T1000 (cell line): ENCODE measurements around the gene PIP5K1C.

ENCODE experiments used
- DNase-seq: peaks from one replicate; lab custom pipeline; 2025; ENCODE audit warnings: mixed read lengths; lab: John Stamatoyannopoulos, UW

Gene PIP5K1C

DNA sequence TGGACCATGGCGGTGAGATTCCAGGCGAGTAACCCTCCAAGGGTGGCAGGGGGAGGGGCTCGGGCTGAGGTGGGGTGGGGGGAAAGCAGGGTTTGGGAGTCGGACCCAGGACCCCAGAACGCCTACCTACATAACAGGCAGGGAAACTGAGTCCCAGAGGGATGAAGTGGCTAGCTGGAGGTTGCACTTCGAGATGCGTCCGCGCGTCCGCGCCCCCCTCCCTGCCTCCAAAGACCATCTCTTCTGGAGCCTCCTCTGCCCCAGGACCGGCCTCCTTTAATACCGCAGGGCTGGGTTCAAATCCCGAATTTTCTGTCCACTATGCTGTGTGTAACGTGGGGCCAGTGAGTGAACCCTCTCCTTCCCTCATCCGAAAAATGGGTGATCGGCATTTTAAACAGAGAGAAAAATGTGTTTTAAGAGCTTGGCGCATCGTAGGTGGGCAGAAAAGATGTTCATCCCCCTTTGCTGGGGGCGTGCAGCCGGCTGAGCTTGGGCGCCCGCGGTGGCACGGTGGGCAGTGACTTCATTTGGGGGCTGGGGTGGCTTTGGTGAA is 21.7 kb upstream of the PIP5K1C start:
- no peak for DNase-seq

DNA sequence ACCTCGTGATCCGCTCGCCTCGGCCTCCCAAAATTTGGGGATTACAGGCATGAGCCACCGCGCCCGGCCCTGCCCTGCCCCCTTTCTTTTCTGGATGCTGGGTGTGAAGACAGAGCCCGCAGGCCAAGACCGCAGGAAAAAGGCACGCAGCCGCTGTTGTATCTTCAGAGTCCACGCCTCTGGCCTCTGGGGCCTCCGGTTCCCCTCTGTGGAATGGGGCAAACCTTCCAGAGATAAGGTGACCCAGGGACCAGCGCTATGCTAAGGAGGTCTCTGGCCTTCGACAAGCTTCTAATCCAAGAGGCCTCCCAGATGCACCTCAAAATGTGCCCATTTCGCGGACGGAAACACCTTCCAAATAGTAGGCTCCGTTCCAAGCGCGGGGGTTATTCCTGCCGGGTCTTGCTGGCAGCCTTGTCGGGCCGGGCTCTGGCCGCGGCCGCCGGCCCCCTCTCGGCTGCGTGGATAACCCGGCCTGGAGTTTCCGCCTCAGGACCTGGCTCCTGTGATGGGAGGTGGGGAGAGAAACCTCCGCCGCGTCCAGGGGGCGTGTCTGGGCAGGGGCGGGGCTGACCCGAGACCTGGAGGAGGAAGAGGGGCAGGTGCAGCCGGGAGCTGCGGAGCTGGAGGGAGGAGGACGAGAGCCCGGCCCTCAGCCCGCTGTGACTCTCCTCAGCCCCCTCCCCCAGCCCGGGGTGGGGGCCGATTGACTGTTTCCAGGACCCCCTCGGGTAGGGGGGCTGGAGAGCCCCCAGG is 21.0 kb upstream of the PIP5K1C start:
- DNase-seq: no peak

DNA sequence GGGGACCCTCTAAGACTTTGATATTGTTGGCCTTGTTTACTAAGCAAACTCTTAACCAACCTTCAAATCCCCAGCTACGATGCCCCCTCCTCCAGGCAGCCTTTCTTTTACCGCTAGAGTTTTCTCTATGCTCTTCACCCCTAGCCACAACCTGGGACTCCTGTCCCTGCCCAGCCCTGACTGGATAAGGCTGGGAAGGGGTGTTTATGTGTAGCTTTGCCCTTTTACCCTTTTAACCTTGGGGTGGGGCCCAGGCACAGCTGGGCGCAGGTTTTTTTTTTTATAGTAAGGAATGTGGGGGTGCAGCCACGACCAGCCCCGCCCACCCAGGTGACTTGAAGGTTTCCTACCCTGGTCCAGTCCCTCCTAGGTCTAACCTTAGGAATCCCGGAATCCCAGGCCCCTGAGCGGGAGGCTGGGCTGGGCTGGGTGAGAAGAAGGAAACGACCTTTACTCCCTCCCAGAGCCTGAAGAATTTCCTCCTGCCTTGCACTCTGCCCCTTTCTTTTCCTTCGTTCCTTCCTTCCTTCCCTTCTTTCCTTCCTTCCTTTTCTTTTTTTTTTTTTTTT is 20.2 kb upstream of the PIP5K1C start:
- no peak for DNase-seq

DNA sequence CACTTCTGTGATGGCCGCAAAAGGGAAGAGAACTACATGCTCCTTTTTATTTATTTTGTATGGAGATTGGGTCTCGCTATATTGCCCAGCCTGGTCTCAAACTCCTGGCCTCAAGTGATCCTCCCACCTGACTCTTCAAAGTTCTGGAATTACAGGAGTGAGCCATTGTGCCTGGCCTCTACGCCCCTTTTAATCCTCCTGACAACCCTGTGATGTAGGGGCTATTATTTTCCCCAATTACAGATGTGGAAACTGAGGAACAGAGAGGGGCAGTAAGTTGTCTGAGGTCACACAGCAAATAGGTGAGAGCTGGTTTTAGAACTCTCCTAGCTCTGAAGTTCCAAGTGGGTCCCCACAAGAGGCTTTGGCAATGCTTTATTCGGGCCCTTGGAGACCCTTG is 19.6 kb upstream of the PIP5K1C start:
- no peak for DNase-seq

DNA sequence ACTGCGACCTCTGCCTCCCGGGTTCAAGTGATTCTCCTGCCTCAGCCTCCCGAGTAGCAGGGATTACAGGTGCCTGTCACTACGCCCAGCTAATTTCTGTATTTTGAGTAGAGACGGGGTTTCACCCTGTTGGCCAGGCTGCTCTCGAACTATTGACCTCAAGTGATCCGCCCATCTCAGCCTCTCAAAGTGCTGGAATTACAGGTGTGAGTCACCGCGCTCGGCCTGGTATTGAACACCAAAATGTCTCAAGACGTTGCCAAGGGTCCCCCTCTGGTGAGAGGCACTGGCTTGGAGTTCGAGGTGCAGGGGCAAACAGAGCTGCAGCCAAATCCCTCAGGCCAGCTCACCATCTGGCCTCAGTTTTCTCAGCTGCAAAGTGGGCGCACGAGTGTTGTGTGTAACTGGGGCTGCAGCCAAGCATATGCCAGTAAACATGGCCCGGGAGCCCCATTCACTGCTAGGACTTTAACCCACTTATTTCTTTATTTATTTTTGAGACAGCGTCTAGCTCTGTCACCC is 15.9 kb upstream of the PIP5K1C start:
- DNase-seq: no peak

DNA sequence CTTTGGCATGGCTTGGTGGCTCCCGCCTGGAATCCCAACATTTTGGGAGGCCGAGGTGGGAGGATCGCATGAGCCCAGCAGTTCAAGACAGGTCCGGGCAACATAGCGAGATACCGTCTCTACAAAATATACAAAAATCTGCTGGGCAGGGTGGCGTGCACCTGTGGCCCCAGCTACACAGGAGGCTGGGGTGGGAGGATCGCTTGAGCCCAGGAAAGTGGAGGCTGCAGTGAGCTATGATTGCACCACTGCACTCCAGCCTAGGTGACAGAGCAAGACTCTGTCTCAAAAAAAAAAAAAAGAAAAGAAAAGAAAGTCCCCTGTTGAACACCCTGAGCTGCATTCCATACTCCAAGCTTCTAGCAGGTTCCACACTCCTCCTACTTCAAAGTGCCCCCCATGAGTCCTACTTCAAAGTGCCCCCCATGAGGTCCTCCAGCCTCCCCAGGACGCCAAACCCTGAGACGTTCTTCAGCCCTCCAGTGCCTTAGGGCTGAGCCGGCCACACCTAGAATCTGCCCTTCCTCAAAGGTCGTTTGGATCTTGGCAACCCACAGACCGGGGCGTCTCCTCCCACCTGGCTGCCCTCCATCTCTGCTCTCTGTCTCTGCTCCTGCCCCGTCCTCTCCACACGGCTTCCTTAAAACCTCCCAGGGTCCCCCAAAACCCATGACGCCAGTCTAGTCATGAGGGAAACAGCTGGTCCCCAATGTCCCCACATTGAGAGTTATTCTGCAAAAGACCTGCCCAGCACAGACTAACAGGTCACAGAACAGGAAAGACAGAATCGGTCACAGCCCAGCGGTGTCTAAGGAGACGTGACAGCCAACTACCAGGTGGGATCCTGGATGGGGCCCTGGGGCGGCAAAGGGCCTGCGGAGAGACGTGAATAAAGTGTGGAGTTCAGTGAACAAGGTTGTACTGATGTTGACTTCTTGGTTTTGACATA is 12.7 kb upstream of the PIP5K1C start:
- DNase-seq: no peak

DNA sequence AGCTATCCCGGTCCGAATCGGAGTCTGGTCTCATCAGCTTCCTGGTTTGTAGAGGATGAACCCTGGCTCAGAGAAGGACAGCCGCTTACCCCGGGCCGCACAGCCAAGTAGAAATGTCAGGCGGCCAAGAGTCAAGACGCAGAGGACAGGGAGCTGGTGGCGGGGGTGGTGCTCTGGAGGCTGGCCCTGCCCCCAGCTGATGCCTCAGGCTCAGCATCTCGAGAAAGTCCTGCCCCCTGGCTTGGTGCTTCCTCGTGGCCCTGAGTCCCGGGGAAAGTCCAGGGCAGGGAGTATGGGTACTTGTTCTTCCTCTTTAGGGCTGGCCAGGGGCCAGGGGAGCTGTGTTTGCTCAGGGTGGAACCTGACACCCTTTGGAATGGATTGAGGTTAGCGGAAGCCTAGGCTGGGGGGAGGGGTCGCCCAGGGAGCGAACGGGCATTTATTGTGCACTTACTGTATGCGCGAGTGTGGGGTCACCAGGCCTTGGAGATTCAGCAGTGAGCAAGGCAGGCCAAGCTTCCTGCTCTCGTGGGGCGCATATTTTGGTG is 10.1 kb upstream of the PIP5K1C start:
- DNase-seq: no peak

DNA sequence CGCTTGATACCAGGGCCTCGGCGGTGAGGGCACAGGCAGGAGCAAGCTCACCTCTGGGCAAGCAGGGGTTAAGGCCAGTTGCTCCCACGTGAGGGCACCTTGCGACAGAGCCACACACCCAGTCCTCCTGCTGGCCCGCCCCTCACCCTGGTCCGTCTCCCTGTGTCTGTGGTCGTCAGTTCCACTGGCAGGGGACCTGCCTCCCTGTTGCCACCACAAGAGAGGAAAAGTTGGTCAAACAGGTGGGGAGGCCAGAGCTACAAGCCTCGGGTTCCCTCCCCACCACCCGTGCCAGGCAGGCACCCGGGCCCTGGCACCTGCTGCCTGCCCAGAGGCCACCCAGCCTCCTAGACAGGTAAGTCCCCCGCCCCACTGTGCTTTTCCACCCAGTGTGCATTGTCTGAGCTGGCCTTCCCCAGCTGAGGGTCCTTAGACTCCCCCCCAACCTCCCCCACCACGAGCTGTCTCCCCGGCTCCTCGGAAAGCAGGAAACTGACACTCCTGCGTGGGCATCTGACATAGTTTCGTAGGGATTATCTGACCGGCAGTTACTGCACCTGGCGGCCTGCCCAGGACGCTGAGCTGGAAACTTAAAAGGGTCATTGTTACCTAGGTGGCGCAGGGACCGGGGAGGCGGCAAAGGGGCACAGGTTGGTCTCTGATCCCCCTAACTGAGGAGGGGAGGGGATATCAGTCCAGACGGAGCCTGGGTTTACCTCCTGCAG is 8.1 kb upstream of the PIP5K1C start, which contains the start of gene TJP3:
Gene TJP3, plus strand, starts transcription at position 178 of the 725 bp plus-strand sequence. CDS start 20,049 bp downstream, outside the sequence.
- no peak for DNase-seq

DNA sequence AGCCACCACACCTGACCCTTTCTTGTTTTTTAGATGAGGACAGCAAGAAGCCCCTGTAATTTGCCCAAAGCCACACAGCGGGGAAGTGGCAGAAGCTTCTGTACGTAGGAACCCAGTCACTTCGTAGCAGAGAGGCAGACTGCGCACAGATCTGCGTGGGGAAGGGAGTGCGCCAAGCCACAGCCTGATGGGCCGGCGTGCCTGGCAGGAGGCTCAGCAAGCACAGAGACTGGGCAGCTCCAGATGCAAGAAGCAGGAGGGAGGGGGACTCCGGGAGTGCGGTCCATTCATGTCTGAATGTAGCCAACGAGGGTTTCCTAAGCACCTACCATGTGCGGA is 7.6 kb upstream of the PIP5K1C start:
- no peak for DNase-seq

DNA sequence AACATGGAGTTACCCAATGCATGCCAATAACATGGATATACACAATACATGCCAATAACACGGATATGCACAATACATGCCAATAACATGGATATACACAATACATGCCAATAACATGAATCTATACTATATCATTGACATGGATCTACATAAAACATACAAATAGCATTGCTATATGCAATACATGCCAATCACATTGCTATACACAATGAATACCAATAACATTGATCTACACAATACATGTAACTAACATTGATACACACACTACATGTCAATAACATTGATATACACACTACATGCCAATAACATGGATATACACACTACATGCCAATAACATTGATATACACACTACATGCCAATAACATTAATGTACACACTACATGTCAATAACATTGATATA is 932 bp upstream of the PIP5K1C start:
- no peak for DNase-seq

DNA sequence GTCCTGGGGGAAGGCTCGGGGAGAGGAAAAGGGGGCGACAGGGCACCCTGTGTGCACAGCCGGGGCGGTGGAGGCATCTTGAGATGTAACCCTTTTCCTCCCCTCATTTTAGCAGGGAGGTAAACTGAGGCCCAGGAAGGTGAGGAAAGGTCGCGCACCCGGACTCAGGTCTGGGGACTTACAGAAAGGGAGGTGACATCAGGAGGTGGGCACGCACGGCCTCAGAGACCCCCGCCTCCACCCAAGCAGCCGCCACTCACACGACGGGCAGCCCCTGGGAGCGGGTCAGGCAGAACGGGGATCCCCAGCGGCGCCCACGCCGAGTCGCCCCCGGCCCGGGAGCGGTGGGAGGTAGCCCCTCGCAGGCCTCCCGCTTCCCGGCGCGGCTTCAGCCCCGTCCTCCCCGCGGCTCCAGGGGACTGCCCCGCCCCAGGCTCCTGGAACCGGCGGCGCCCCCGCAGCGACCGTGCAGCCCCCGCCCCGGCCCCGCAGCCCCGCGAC is 477 bp downstream of the PIP5K1C start:
- no peak for DNase-seq

DNA sequence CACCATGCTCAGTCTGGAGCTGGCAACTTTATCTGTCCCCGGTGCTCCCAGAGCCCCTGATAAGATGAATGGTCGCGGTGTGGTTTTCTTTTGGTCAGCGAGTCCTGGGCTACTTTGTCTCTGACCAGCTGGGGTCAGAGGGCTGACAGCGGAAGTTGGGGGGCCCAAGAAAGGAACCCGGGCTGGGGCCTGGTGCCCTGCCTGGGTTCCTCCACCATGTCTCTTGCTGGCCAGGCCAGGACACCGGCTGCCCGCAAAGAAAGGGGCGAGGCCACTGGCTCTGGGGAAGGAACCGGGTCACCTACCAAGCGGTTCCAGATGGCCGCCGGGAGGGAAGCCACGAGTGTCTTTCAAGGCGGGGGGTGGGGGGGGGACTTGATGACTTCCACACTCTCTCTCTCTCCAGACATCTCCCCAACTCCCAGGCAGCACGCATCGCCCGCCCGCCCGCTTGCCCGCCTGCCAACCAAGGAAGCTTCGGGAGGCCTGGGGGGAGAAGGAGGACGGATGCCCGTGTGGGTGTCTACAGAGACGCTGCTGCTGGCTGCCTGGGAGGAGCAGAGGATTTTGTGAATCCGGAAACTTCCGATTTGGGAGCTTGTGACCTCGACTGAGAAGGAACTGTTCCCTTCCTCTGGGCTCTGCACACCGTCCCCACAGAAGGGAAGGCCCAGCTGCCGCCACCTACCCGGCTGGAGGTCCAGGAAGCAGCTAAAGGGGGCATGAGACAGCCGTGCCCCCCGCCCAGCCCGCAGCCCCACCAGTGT is 1.1 kb downstream of the PIP5K1C start:
- DNase-seq: peak; percentile 27

DNA sequence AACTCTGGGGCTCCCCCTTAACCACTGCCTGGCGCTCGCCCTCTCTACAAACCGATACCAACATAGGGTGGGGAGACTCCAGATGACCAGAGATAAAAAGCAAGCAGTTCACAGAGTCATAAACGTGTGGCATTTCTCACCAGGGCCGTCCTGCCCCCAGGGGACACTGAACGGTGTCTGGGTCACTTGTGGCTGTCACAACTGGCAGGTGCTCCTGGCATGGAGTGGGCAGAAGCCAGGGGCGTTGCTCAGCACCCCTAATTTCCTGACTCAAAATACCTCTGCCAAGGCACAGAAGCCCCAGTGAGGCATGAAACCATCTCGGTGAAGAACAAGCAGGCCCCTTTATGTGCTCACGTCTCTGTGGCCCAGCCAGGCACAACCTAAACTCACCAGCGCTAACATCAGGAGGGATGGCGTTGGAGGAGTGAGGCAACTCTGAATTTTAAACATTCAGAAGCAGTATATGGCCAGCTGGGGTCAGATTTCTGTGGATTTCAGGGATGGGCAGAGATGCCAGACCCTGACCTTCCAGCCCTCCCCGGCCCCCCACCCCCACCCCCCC is 1.8 kb downstream of the PIP5K1C start:
- no peak for DNase-seq

DNA sequence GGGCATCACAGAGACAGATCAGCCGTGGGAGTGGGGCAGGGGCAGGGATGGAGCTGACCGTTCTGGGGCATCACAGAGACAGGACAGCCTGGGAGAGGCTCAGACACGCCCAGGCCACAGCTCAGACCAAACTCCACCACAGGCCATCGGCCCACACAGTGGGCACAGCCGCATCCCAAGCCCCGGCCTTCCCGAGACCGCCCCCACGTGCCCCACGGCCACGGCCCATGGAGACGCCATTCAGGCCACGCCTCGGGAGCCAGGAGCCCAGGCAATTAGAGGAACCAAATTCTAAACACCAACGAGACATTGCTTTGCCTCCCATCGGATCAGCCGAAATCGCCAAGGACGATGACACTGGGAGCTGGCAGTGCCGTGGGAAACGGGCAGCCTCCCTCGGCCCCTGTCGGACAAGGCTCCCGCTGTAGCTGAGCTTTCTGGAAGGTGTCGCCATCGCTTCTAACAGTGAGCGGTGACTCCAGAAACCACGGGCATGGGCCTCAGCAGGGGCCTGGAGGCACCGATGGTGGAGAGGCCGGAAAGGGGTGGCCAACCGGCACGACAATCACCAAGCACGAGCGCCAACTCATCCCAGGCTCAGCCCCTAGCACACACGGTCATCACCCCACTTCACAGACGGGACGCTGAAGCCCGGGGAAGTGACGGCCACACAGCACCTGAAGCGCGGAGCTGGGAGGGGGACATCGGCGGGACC is 2.4 kb downstream of the PIP5K1C start:
- no peak for DNase-seq

DNA sequence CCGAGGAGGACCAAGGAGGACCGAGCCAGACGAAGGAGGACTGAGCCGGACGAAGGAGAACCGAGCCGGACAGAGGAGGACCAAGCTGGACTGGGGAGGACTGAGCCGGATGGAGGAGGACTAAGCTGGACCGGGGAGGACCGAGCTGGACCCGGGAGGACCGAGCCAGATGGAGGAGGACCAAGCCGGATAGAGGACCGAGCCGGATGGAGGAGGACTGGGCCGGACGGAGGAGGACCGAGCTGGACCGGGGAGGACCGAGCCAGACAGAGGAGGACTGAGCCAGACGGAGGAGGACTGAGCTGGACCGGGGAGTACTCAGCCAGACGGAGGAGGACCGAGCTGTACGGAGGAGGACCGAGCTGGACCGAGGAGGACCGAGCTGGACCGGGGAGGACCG is 3.2 kb downstream of the PIP5K1C start:
- DNase-seq: no peak

DNA sequence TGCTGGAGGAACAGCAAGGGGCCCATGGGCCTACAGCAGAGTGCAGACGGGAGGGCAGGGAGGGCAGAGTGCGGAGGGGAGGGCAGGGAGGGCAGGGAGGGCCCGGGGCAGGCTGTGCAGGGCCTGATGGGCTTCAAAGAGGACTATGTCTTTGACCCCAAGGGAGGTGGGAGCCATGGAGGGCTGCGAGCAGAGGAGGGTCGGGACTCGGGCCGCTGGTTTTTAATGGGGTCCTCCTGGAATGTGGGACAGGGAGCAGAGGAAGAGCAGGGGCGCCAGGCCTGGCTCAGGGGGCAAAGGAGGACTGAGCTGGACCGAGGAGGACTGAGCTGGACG is 3.6 kb downstream of the PIP5K1C start:
- DNase-seq: no peak

DNA sequence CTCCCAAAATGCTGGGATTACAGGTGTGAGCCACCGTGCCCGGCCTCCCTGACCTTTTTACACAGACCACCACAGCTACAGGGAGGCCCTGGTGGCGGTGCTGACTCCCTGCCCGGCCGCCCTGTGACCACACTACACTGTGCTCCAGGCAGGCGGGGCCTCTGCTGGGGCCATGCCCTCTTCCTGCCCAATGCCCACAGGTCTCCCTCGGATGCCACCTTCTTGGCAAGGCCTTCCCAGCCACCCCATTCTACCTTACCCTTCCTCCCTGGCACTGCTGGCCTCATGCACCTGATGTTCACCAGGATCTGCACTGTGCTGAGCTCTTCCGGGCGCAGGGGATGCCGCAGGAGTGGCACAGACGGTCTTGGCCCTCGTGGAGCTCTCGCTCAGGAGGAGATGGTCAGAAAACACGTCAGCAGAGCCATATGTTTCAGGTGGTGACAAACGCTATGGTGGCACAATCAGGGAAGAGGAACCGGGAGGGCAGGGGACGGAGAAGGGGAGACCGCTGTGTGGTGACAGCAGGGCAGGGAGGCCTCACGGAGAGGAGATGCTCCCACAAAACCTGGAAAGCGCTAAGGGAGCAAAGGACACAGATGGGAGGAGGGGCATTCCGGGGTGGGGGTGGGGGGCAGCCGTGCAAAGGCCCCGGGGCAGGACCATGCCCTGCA is 4.1 kb downstream of the PIP5K1C start:
- no peak for DNase-seq

DNA sequence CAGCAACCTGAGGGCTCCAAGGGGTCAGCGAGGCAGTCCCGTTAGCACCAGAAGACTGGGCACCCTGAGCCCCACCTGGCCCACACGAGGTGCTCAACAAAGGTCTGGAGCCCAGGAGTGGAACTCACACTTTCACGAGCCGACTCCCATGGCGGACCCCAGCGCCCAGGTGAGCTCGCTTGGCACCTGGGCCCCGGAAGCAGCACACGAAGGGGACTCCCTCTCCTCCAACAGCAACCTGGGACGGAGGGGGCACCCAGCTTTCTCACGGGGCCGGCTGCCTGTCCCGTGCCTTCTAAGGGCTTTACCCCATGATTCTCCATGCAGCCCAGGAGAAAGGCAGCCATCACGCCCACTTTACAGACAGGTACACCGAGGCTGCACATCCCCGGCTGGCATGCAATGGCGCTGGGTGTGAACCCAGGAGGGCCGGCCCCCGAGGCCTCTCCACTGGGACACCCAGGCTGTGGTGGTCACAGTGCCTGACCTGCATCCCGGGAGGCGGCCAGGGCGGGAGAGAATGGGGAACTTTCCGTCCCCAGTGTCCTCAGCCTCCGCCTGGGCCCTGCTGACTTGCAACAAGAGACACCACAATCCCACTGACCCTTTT is 5.0 kb downstream of the PIP5K1C start:
- no peak for DNase-seq
